ENCODE results near the gene CLK2. TPM values are rescaled to one million over a fixed set of nuclear protein-coding genes. Genes with fewer than 3 reads are reported as not detected.

The CLK2 gene
- total RNA-seq, 1 experiment from 2014 or later = 47.4 TPM

- no peak for DNase-seq (ENCODE audit: low spot score)
- in situ Hi-C loops (cut with HindIII; ENCODE audit: low sequenced_read_pairs) = no loop called here
Observed at GRCh38 chr1:155272466-155273342, 600 bp downstream of the CLK2 start.

- no peak for DNase-seq (ENCODE audit: low spot score)
- in situ Hi-C loops (cut with HindIII; ENCODE audit: low sequenced_read_pairs) = no loop called here
Observed at GRCh38 chr1:155269381-155269780, 3.9 kb downstream of the CLK2 start.

DNA sequence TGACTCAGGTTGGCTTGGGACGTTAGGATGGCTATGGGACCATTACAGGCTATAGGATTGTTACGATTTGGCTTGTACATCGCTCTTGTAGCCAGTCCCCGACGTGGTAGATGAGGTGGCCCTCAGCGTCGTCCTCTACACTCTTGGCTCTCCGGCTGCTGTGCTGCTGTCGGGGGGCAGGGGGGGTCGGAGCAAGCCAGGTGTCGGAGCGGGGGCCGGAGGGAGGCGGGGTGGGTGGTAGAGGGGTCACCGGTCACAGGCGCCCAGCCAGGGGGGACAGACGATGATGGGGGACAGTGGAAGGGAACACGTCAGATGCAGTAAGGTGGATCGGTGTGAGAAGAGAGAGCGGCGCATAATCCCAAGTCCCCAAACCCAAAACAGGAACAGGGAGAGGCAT lies 4.7 kb downstream of the CLK2 start:
- in situ Hi-C loops (cut with HindIII; ENCODE audit: low sequenced_read_pairs) = no loop called here
- DNase-seq (ENCODE audit: low spot score) = no peak

DNA sequence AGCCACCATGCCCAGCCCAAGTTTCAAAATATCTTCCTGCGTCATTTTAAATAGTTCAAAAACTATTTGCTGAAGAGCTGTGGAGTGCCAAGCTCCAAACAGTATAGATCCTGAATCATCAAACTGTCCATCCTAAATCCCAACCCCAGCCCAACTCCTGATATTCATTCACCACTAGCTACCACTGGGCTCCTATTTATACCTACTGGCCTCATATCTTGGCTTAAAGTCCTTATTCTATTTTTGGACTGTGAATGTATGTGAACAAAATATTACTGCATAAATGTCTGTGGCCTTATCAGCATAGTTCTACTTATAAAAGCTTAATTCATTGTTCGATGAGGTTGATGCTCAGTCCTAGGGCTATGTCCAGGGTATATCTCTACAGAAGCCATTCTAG lies 5.9 kb downstream of the CLK2 start:
- DNase-seq (ENCODE audit: low spot score) = no peak
- in situ Hi-C loops (cut with HindIII; ENCODE audit: low sequenced_read_pairs) = no loop called here

DNA sequence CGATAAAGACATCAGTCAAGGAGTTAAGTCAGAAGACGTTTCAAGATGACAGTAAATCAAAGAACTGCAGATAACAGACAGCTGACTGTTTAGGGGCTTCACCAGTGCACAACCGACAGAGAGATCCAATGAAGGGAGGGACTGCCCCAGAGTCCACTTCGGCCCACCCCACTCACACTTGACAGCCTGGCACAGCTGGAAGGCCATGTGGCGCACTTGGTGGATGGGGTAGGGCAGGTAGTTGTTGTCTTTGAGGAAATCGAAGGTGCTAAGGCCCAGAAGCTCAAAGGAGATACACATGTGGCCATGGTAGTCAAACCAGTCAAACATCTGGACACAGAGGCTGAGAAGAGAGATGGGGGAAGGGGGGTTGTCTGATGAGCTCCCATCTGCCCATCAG lies 6.8 kb downstream of the CLK2 start:
- no peak for DNase-seq (ENCODE audit: low spot score)
- in situ Hi-C loops (cut with HindIII; ENCODE audit: low sequenced_read_pairs) = no loop called here

GRCh38 chr1:155263067-155263466 lies 10.2 kb downstream of the CLK2 start:
- in situ Hi-C loops (cut with HindIII; ENCODE audit: low sequenced_read_pairs) = no loop called here
- no peak for DNase-seq (ENCODE audit: low spot score)

GRCh38 chr1:155261852-155262673 lies 11.2 kb downstream of the CLK2 start, which contains the start of gene SCAMP3:
TSS of gene SCAMP3 (minus strand) at chr1:155262360. CDS start at chr1:155262151, 209 bp downstream.
- in situ Hi-C loops (cut with HindIII; ENCODE audit: low sequenced_read_pairs) = no loop called here
- peak; percentile 100 for DNase-seq (ENCODE audit: low spot score)

- no peak for DNase-seq (ENCODE audit: low spot score)
- in situ Hi-C loops (cut with HindIII; ENCODE audit: low sequenced_read_pairs) = no loop called here
Observed at GRCh38 chr1:155261493-155261851, 11.8 kb downstream of the CLK2 start.

- no peak for DNase-seq (ENCODE audit: low spot score)
- in situ Hi-C loops (cut with HindIII; ENCODE audit: low sequenced_read_pairs) = no loop called here
Observed at GRCh38 chr1:155260276-155260675, 13.0 kb downstream of the CLK2 start.

- DNase-seq (ENCODE audit: low spot score) = no peak
- in situ Hi-C loops (cut with HindIII; ENCODE audit: low sequenced_read_pairs) = no loop called here
Observed at GRCh38 chr1:155256058-155256852, 17.0 kb downstream of the CLK2 start.

GRCh38 chr1:155255243-155256007 lies 17.9 kb downstream of the CLK2 start, which contains the start of gene ENTREP3:
TSS of gene ENTREP3 (minus strand) at chr1:155255483. CDS start at chr1:155254877, 606 bp downstream.
- in situ Hi-C loops (cut with HindIII; ENCODE audit: low sequenced_read_pairs) = no loop called here
- peak; percentile 91 for DNase-seq (ENCODE audit: low spot score)

DNA sequence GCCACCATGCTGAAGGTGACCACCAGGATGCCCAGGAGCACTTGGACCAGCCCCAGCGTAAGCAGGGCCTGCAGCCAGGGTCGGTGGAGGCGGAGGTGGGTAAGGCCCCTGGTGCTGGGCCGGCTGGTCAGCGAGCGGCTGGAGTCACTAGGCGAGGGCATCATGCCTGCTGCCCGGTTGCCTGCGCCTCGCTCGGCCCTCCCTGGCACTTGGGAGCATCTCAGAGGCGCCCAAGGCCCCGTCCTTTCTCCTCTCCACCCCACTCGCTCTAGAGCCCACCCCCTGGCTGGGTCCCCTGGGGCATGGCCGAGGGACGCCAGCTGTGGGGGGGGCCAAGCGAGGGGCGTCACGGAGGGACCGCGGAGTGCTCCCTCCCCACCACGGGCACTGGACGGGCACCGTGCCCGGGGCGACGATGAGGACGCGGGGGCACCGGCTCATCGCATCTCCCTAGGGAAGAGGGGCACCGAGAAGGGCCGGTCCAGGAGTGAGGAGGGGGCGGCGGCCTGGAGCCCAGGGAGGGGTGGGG lies 18.5 kb downstream of the CLK2 start:
- DNase-seq (ENCODE audit: low spot score) = peak; percentile 44
- in situ Hi-C loops (cut with HindIII; ENCODE audit: low sequenced_read_pairs) = no loop called here

- in situ Hi-C loops (cut with HindIII; ENCODE audit: low sequenced_read_pairs) = no loop called here
- peak; percentile 15 for DNase-seq (ENCODE audit: low spot score)
Observed at GRCh38 chr1:155254228-155254713, 19.0 kb downstream of the CLK2 start.

DNA sequence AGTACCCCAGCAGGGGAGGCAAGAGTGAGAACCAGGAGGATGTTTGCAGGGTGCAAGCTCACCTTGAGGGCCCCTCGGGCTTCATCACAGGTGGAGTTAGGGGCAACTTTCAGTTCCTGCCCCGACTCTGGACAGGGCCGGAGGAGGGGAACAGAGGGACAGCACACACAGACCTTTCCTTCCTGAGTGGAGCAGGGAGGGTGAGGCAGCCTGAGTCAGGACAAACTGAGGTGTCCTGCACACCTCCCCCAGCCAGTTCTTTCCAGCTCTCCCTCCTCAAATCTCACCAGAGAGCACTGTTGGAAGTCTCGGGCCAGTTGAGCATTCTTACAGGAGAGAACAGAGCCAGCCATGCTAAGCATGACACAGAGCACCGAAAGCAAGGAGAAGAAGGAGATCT lies 19.5 kb downstream of the CLK2 start:
- DNase-seq (ENCODE audit: low spot score) = peak; percentile 22
- in situ Hi-C loops (cut with HindIII; ENCODE audit: low sequenced_read_pairs) = no loop called here

- in situ Hi-C loops (cut with HindIII; ENCODE audit: low sequenced_read_pairs) = no loop called here
- peak; percentile 29 for DNase-seq (ENCODE audit: low spot score)
Observed at GRCh38 chr1:155253208-155253607, 20.1 kb downstream of the CLK2 start.

DNA sequence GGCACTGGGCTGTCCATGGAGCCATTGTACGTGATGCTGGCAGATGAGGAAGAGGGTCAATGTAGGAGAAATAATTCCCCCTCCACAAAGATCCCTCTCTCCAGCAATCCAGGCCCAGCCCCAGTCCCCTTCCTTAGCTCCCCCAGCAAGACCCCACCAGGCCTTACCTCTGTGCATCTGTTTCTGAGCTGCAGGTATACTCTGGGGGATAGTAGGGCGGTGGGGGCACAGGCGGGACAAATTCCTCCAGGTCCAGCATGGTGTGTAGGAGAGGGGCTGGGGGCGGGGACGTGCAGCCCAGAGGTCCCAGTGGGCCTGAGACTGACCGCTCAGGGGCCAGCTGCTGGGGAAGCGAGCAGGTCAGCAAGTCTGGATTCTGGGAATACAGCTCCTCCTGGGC lies 21.7 kb downstream of the CLK2 start:
- in situ Hi-C loops (cut with HindIII; ENCODE audit: low sequenced_read_pairs) = no loop called here
- DNase-seq (ENCODE audit: low spot score) = no peak

DNA sequence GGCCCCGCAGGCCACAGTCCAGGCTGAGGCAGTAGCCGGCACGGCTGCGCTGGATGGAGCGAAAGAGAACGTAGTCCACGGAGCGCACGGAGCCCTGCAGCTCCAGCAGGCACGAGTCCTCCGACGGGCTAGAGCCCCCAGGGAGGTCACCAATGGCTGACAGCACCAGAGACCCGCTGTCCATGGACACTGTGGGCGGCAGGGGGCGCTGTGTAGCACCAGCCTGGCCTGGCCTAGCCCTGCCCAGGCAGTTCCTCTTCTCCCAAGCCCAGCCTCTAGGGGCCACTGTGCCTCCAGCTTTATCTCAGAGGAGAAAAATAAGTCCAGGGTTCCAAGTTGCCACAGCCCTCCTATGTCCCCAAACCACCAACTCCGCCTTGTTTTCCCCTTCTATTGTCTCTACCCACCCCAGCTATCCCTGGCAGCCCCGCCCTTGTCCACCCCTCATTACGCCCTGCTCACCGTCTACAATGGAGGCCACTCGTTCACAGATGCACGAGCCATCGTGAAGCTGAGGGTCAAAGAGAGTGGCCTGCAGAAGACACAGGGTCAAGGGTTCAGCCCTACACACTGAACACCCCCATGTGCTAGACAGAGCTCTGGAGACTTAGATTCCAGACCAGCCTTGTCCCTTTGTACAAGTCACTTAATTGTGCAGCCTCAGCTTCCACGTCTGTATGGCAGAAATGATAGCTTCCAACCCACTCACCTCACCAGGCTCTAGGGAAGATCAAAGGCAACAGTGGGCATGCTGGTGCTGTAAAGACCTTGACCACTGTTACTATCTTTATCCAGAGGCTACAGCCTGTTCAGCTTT lies 22.5 kb downstream of the CLK2 start:
- in situ Hi-C loops (cut with HindIII; ENCODE audit: low sequenced_read_pairs) = no loop called here
- peak; percentile 96 for DNase-seq (ENCODE audit: low spot score)

DNA sequence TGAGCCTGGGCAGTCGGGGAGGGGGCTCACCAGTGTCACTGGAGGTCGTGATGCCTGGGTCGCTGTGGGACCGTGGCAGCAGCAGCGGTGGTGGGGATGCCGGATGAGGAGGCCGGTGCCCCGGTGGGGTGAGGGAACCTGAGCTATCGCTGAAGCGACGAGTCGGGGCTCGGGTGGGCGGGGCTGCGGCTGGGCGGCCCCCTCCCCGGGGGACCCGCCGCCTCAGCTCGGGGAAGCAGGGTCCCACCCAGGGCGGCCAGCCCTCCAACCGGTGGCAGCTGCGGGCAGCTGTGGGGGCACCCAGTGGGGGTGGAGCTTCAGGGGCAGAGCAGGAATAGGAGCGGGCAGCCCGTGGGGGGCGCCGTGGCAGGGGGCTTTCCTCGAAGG lies 23.1 kb downstream of the CLK2 start:
- in situ Hi-C loops (cut with HindIII; ENCODE audit: low sequenced_read_pairs) = no loop called here
- no peak for DNase-seq (ENCODE audit: low spot score)

Measured in G401 (cell line).